ENCODE measurements around the gene LRRFIP2. TPM values are rescaled to one million over a fixed set of nuclear protein-coding genes. Genes with fewer than 3 reads are reported as not detected.
"Not testable (repeated sequence)": the region's sequence is repeated elsewhere in the genome, so short reads cannot be mapped to it uniquely, and the experiment has no call there.

The LRRFIP2 gene
- total and polyA plus RNA-seq, 8 donors, result 25.9 to 131 (median 39.0) TPM

DNA sequence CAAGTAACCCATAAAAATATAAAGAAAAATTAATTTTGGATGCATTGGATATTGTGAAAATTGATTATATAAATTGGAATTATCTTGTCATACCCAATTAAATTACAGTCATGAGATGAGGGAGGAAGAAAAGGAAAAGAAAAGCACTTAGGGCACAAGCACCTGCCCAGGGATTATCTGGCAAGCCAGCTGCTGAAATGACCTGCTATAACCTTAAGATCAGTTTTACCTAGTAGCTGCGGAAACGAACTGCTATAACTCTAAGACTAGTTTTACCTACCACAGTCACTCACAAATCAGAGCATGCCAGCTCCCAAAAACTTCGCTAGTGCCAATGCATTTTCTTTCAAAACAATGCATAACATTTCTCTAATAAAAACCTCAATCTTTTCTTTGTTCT, 26.2 kb downstream of the LRRFIP2 start:
- Histone ChIP-seq H3K27ac (no peak overlapping the region), H3K4me3 (no peak overlapping the region), H3K9me3 (no peaks in the 10 kb centered on the region), H3K36me3 (peaks cover 11 to 55% (median 39%) of the 10 kb centered on the region in 4 donors), H3K27me3 (no peaks in the 10 kb centered on the region), H3K4me1 (peaks cover 0 to 33% (median 12%) of the 10 kb centered on the region in 4 donors)
- TF ChIP-seq POLR2AphosphoS5 (IDR thresholded peaks at IDR 0.05) (no peak), EP300 (IDR thresholded peaks at IDR 0.05) (no peak), POLR2A (IDR thresholded peaks at IDR 0.05) (no peak)
- TF ChIP-seq, protein P1, sequence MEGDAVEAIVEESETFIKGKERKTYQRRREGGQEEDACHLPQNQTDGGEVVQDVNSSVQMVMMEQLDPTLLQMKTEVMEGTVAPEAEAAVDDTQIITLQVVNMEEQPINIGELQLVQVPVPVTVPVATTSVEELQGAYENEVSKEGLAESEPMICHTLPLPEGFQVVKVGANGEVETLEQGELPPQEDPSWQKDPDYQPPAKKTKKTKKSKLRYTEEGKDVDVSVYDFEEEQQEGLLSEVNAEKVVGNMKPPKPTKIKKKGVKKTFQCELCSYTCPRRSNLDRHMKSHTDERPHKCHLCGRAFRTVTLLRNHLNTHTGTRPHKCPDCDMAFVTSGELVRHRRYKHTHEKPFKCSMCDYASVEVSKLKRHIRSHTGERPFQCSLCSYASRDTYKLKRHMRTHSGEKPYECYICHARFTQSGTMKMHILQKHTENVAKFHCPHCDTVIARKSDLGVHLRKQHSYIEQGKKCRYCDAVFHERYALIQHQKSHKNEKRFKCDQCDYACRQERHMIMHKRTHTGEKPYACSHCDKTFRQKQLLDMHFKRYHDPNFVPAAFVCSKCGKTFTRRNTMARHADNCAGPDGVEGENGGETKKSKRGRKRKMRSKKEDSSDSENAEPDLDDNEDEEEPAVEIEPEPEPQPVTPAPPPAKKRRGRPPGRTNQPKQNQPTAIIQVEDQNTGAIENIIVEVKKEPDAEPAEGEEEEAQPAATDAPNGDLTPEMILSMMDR (IDR thresholded peaks at IDR 0.05), result no peak
- DNase-seq, result no peak
- 79 to 93% (median 86%) methylated on average over 3 of the region's 3 CpGs for WGBS, 5 donors
- intact Hi-C loops (cut with DNase I; ENCODE audit: low total_unique reads), result no loop called here

DNA sequence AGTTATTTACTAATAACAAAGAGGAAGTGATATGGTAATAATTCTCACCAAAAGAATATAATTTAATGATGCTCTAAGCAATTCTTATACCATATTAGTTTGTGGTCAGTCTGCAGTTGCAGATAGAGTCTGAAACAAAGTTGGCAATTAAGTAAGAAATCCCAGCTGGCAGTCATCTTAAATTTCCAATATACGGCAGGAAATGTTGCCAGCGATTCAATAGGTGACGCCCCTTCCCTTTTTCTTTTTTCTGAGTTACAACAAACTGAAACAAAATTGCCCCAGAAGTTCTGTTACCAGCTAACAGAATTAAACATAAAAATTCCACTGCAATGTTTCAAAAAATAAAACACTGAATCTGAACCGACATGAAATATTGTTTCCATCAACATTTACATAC, 26.7 kb downstream of the LRRFIP2 start:
- 61 to 84% (median 67%) methylated on average over 4 of the region's 4 CpGs for WGBS, 5 donors
- peaks cover 0 to 33% (median 12%) of the 10 kb centered on the region in 4 donors for H3K4me1 ChIP-seq
- intact Hi-C loops (cut with DNase I; ENCODE audit: low total_unique reads), result no loop called here
- TF ChIP-seq, protein P1 (IDR thresholded peaks at IDR 0.05), result no peak
- TF ChIP-seq EP300 (IDR thresholded peaks at IDR 0.05), result no peak
- no peak for TF ChIP-seq POLR2A (IDR thresholded peaks at IDR 0.05)
- TF ChIP-seq POLR2AphosphoS5 (IDR thresholded peaks at IDR 0.05), result no peak
- no peak for DNase-seq
- H3K36me3 ChIP-seq, result peaks cover 11 to 55% (median 44%) of the 10 kb centered on the region in 4 donors
- no peaks in the 10 kb centered on the region for H3K9me3 ChIP-seq
- H3K27ac ChIP-seq, result no peak overlapping the region
- H3K4me3 ChIP-seq, result no peak overlapping the region
- H3K27me3 ChIP-seq, result no peaks in the 10 kb centered on the region

DNA sequence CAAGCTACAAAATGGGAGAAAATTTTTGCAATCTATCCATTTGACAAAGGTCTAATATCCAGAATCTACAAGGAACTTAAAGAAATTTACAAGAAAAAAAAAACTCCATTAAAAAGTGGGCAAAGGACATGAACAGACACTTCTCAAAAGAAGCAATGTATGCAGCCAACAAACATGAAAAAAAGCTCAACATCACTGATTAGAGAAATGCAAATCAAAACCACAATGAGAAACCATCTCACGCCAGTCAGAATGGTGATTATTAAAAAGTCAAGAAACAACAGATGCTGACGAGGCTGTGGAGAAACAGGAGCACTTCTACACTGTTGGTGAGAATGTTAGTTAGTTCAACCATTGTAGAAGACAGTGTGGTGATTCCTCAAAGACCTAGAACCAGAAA, 27.5 kb downstream of the LRRFIP2 start:
- intact Hi-C loops (cut with DNase I; ENCODE audit: low total_unique reads); H3K4me3 ChIP-seq; H3K27ac ChIP-seq; DNase-seq; H3K27me3 ChIP-seq; H3K9me3 ChIP-seq: not testable (repeated sequence)
- Histone ChIP-seq H3K36me3 (peaks cover 11 to 53% (median 47%) of the 10 kb centered on the region in 4 donors), H3K4me1 (peaks cover 0 to 33% (median 12%) of the 10 kb centered on the region in 4 donors)
- 78 to 96% (median 83%) methylated on average over 2 of the region's 2 CpGs for WGBS, 5 donors

DNA sequence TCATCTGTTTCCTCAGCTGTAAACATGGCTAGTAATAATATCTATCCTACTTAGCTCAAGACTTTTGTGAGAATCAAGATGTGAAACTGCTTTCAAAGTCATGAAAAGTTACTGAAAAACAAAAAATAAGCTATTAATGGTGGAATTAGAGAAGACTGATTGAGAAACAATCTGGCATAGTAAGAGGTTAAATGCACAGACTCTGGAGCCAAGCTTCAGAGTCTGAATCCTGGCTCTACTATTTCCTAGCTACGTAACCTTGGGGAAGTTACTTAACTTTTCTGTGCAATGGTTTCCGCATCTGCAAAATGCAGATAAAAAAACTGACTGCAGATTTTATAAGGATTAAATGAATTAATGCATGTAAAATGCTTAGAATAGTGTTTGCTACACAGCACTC, 28.8 kb downstream of the LRRFIP2 start:
- H3K27ac ChIP-seq, result peak overlapping the region in 3 of 5 donors; percentile 10 to 57 (median 22)
- H3K36me3 ChIP-seq, result peaks cover 11 to 51% (median 42%) of the 10 kb centered on the region in 4 donors
- no peaks in the 10 kb centered on the region for H3K27me3 ChIP-seq
- intact Hi-C loops (cut with DNase I; ENCODE audit: low total_unique reads), result no loop called here
- peaks cover 0 to 33% (median 12%) of the 10 kb centered on the region in 4 donors for H3K4me1 ChIP-seq
- no peak for DNase-seq
- no peaks in the 10 kb centered on the region for H3K9me3 ChIP-seq
- TF ChIP-seq EP300 (IDR thresholded peaks at IDR 0.05), result no peak
- no peak for TF ChIP-seq POLR2A (IDR thresholded peaks at IDR 0.05)
- TF ChIP-seq POLR2AphosphoS5 (IDR thresholded peaks at IDR 0.05), result no peak
- TF ChIP-seq, protein P1 (IDR thresholded peaks at IDR 0.05), result no peak
- WGBS, 5 donors, result 23 to 58% (median 43%) methylated on average over 2 of the region's 2 CpGs
- H3K4me3 ChIP-seq, result no peak overlapping the region

DNA sequence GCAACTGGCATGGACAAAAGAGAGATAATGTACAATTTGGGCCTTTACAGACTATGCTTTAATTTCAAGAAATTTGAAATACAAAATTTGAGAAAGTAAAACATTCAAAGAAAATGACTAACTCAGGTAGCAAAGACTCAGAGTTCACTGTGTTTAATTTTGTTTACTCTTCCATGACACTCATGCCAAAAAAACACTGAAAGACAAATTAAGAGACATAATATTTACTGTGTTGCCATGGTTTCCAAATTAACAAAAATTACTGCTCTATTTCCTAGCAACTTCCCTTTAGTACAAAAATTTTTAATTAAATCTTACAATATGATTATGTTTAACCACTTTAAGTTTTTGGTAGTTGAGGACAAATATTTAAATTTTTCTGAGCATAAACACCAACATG, 29.6 kb downstream of the LRRFIP2 start:
- peaks cover 11 to 51% (median 42%) of the 10 kb centered on the region in 4 donors for H3K36me3 ChIP-seq
- no peak overlapping the region for H3K4me3 ChIP-seq
- intact Hi-C loops (cut with DNase I; ENCODE audit: low total_unique reads), result no loop called here
- peaks cover 0 to 33% (median 12%) of the 10 kb centered on the region in 4 donors for H3K4me1 ChIP-seq
- DNase-seq, result peak in 1 of 2 donors; percentile 30
- TF ChIP-seq, protein P1 (IDR thresholded peaks at IDR 0.05), result no peak
- TF ChIP-seq EP300 (IDR thresholded peaks at IDR 0.05) (no peak), POLR2AphosphoS5 (IDR thresholded peaks at IDR 0.05) (no peak), POLR2A (IDR thresholded peaks at IDR 0.05) (no peak)
- no peak overlapping the region for H3K27ac ChIP-seq
- no peaks in the 10 kb centered on the region for H3K27me3 ChIP-seq
- no peaks in the 10 kb centered on the region for H3K9me3 ChIP-seq
